Ammon's horn (tissue), 1 donor: ENCODE results near the gene LRRC36.
A peak's percentile ranks its signal among the peaks of the same experiment; 100 is the strongest.

ENCODE experiments used
- DNase-seq: peaks from one replicate; pipeline ENCODE4 v3.0.0-alpha.2; 2016; ENCODE audit warnings: low spot score

The LRRC36 gene, protein sequence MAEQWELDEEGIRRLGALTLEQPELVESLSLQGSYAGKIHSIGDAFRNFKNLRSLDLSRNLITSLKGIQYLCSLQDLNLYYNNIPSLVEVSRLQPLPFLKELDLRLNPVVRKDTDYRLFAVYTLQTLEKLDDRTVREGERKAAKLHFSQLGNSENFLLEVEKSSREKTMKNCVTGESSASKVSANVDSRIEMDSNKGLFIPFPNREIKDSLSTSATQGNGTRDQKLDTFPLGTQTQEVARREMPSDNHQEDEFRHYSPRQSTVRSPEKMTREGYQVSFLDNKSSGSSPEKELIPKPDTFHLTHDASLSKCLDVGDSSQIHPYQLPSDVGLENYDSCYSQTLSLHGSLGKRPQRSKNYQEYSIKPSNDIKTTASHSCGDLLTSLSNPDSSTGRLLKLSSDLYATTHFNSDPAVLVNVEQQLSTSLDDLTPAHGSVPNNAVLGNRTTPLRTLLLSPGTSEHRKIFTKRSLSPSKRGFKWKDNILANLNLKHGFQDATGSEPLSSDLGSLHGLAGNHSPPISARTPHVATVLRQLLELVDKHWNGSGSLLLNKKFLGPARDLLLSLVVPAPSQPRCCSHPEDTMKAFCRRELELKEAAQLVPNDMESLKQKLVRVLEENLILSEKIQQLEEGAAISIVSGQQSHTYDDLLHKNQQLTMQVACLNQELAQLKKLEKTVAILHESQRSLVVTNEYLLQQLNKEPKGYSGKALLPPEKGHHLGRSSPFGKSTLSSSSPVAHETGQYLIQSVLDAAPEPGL

DNA sequence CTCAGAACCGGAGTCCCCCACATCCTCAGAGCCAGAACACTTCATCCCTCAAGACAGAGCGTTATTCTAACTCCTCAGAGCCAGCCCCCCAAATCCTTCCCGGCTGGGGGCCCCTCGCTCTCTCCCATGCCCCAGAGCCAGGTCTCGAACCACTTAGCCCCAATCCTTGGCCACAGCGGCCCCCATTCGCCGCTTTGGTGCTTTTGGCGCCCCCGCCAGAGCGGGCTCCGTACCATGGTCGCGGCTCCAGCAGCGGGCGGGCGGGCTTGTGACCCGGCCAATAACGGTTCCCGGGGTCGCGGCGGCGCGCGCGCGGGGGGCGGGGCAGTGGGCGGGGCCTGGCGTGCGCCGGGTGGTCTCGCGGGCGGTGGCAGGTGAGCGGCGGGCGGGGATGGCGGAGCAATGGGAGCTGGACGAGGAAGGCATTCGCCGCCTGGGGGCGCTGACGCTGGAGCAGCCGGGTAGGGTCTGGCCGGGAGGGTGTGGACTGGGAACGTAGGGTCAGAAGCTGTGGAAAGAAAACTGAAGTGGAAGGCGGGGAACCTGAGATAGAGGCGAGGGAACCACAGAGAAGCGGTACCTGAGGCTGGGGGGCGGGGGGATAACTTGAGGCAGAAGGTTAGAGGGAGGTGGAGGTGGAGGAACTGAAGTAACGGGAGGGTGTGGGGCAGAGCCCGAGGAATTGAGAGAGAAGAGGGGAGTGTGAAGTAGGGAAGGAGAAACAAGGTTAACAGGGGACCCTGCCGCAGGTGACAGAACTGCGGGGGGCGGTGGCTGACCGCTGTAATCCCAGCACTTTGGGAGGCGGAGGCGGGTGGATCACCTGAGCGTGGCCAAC, at the start of gene LRRC36, which contains the start of gene KCTD19:
Gene LRRC36 (plus strand): TSS at position 344 of the 838 bp plus-strand sequence. CDS start 48 bp downstream, at position 392.
Gene KCTD19 (minus strand): TSS at position 270 of the 838 bp plus-strand sequence. CDS start 34 bp downstream, at position 236.
- no peak for DNase-seq

DNA sequence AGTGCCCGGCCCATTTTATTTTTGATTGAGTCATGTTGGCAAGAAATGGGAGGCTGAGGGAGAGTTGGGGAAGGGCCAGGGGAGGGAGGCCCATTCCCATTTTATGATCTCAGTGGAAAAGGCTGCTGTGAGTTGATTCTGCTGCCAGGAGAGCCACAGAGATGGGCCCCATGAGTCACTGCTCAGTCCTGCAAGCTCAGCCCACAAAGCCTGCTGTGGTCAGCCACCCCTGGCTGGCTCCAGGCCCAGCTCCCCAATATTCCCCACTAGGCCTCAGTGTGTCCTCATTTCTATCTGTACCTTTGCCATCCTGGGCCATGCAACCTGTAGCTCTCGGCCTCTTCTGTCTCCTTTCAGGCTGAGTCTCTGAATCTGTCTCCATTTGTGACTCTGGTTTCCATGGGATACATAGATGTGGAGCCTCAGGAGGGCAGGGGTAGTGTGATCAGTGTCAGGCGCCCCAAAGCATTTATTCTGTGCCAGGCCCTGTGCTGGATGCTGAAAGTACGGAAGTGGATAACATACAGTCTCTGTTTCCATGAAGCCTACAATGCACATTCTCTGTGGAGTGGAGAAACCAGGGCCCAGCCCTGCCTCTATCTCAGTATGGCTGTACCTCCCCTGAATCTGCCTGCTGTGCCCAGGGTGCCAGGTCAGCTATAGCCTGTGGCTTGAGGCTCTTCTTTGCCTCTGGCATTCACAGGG, 49.2 kb upstream of the LRRC36 start:
- no peak for DNase-seq

DNA sequence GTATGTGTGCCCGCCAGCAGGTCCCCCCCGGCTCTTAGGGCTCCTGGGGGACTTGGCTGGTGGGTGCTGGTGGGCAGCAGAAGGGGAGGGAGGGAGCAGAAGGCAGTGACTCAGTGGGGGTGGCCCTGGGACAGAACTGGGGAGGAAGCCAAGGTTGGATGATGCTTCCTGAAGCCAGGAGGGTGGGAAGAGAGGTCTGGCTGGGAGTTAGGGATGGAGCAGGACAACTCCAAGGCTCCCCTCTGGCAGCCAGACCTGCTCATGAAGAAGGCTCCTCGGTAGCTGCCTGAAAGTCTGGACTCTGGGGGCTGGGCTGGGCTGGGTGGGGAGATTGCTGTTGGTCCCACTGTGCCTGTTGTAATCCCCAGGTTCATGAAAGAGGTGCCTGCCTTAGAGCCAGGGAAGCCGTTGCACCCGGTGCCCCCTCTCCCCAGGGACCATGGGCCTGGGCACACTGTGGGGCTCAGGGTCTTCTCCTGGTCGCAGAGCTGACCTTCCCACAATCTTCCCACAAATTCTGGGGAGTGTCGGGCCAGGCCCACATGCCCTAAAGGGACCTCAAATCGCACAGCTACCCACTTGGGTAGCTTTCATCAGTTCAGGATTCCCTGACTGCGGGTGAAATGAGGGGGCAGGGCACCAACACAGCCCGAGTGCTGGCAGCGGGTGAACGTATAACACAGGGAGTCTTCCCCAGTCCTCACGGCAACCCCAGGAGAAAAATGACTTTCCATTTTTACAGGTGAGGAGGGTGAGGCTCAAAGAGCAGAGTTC, 48.4 kb upstream of the LRRC36 start:
- DNase-seq: no peak

DNA sequence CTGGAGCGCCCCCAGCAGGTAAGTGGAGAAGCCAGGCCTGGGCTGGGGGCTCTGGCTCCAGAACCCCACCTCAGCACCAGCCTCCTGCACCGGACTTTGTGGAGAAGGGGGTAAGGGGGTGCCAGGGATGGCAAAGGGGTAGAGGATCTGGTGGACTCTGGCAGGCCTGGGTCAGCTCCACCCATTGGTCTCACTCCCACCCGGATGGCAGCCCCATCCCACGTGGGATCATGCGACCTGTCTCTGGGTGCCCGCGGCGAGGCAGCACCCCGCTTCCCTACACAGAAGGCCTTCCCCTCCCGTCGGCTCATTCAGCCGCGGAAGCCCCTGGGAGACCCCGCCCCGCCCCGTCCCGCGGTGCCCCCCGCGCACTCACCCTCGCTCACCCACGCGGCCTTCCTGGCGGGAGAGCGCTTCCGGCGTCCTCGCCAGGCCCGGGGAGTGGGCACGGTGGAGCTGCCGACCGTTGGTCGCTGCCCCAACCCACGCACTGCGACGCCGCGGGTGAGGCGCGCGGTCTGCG, 47.8 kb upstream of the LRRC36 start:
- DNase-seq: peak; percentile 14

DNA sequence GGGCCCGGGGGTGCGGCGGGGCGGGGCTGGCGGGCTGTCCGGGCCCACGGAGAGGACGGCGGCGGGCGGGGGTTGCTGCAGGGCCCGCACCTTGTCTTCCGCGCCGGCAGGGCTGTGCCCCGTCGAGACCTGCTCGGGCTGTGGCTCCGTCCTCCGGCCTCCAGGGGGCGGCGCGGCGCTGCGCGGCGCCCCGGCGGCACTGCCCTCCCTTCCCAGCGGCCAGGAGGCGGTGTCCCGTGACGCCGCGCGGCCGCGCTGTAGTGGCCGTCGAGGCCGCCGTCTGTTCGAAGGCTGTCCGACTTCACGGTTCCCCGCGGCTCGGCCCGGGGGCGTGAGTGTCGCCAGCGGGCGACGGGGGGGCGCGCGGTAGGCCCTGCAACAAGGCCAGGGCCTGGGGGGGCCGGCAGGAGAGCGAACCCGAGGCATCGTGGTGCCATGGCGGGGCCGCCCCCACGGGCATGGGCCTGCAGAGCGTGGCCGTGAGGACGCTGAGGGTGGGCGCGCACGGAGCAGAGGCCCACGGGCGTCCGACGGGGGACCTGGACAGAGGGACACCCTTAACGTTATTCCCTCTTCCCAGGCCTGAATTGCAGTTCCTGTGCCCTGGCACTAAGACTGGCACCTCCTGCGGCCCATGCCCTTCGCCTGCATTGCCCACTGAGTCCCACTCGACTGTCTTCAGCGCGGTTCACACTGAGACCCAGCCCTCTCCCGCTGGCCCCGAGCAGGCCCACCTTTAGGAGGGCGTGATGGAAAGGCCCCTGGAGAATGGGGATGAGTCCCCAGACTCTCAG, 47.1 kb upstream of the LRRC36 start, which contains the start of gene PLEKHG4:
Gene PLEKHG4 (plus strand): TSS at position 237 of the 794 bp plus-strand sequence. CDS start 513 bp downstream, at position 750.
- peak; percentile 28 for DNase-seq

DNA sequence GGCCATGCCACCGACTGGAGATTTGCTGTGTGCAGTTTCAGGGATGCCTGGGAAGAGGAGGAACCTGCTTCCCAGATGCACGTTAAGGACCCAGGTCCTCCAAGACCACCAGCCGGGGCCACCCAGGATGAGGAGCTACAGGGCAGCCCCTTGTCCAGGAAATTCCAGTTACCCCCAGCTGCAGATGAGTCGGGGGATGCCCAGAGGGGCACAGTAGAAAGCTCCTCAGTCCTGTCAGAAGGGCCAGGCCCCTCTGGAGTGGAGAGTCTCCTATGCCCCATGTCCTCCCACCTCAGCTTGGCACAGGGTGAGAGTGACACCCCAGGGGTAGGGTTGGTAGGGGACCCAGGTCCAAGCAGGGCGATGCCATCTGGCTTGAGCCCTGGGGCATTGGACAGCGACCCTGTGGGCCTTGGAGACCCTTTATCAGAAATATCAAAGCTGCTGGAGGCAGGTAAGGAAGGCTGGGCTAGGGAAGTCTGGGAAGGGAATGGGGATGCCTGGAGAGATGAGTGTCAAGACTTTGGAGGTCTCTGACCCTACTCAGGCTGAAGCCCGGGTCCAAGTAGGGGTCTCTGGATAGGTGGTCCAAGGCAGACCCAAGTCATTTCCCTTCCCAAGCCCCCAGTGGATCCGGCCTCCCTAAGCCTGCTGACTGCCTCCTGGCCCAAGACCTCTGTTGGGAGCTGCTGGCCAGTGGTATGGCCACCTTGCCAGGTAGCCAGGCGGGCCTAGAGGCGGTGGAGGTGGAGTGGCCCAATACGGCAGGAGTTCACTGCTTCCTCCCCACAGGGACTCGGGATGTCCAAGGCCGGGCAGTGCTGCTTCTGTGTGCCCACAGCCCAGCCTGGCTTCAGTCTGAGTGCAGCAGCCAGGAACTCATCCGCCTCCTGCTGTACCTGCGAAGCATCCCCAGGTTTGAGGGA, 46.3 kb upstream of the LRRC36 start:
- DNase-seq: no peak

DNA sequence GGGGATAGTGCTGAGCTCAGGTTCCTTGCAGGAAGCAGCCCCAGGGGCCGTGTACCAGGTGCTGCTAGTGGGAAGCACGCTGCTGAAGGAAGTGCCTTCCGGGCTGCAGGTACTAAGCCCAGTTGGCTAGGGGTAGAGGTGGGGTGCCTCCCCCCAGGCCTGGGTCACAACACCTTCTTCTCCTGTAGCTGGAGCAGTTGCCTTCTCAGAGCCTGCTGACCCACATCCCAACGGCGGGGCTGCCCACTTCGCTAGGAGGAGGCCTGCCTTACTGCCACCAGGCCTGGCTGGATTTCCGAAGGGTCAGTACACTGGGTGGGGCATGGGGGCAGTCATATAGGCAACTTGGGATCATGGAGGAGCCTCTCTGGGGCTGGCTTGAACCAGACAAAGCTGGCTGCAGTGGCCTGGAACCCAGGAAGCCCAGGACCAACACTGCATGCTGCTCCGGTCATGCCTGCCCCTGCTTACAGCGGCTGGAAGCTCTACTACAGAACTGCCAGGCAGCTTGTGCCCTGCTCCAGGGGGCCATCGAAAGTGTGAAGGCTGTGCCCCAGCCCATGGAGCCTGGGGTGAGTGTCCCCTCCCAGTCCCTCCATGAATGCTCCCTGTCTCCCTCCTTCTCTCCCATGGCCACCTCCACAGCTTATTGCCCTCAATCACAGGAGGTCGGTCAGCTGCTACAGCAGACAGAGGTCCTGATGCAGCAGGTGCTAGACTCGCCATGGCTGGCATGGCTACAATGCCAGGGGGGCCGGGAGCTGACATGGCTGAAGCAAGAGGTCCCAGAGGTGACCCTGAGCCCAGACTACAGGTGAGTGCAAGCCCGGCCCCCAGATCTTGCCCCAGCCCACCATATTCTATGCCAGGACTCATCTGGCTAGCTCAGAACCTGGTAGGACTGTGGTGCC, 44.8 kb upstream of the LRRC36 start:
- no peak for DNase-seq

DNA sequence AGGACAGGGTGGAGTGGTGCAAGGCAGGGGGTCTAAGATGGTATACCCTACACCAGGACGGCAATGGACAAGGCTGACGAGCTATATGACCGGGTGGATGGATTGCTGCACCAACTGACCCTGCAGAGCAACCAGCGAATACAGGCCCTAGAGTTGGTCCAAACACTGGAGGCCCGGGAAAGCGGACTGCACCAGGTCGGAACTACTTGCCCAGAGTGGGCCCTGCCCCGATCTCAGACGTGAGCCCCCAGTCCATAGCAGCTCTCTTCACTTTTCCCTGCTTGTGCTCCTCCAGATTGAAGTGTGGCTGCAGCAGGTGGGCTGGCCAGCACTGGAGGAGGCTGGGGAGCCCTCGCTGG, 44.2 kb upstream of the LRRC36 start:
- no peak for DNase-seq

DNA sequence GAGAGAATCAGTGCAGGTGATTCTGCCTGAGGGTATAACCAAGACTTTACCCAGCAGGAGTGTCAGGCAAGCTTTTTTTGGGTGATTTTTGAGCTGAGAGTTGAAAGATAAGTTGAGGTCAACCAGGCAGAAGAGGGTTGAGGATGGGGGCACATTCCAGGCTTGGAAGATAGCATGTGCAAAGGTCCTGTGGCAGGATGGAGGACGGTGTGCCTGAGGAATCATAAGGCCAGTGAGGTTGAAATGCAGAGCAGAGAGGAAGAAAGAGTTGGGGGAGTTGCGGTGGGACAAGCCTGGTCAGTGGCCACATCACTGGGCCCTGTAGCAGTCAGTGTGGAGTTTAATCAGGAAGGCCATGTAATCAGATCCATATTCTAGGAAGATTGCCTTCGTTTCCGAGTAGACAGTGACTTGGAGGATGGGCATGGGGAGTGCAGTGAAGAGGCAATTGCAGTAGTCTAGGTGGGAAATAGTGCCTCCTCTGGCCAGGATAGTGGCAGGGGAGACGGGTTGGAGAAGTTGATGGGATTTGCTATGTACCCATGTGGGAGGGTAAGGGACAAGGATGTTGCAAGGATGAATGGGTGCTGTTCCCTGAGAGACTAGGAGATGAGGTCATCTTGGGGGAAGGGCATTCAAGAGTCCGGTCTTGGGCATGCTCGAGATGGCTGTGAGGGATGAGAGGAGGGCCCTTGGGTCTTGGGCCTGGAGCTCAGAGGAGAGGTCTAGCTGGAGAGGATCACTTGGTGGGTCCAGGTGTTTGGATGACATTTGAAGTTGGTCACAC, 43.4 kb upstream of the LRRC36 start:
- DNase-seq: no peak

DNA sequence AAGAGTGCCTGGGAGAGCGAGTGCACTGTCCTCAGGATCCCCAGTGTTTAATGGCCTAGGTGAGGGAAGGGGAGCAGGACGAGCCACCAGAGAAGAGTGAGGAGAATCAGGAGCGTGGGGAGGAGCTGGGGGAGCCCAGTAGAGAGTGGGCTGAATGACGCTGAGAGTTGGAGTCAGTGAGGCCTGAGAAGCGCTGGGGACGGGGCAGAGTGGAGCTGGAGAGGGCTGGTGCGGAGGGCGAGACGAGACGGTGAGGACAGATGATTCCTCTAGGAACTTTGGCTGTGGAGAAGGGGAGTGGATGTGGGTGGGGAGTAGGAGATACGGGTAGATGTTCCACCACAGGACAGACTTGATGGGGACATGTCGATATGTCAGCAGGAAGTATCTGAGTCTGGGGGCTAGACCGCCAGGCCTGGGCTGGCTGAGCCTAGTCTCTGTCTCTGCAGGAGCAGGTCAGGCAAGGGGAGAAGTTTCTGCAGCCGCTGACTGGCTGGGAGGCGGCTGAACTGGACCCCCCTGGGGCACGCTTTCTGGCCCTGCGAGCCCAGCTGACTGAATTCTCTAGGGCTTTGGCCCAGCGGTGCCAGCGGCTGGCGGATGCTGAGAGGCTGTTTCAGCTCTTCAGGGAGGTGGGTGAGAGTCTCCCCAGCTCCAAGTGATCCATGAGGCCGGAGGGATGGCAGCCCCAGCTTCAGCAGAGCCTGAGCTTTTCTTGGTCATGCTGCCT, 42.6 kb upstream of the LRRC36 start:
- no peak for DNase-seq

DNA sequence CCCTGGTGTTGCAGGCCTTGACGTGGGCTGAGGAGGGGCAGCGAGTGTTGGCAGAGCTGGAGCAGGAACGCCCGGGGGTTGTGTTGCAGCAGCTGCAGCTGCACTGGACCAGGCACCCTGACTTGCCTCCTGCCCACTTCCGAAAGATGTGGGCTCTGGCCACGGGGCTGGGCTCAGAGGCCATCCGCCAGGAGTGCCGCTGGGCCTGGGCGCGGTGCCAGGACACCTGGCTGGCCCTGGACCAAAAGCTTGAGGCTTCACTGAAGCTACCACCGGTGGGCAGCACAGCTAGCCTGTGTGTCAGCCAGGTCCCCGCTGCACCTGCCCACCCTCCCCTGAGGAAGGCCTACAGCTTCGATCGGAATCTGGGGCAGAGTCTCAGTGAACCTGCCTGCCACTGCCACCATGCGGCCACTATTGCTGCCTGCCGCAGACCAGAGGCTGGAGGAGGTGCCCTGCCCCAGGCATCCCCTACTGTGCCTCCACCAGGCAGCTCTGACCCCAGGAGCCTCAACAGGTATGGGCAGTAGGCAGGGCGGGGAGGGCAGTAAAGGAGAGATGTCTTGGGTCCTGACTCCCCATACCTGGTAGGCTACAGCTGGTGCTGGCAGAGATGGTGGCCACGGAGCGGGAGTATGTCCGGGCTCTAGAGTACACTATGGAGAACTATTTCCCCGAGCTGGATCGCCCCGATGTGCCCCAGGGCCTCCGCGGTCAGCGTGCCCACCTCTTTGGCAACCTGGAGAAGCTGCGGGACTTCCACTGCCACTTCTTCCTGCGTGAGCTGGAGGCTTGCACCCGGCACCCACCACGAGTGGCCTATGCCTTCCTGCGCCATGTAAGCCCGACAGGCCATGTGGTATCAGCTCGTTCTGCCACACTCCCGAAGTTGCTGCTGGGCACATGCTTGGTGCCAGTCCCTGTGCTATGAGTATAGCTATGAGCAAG, 41.6 kb upstream of the LRRC36 start:
- peak; percentile 52 for DNase-seq

DNA sequence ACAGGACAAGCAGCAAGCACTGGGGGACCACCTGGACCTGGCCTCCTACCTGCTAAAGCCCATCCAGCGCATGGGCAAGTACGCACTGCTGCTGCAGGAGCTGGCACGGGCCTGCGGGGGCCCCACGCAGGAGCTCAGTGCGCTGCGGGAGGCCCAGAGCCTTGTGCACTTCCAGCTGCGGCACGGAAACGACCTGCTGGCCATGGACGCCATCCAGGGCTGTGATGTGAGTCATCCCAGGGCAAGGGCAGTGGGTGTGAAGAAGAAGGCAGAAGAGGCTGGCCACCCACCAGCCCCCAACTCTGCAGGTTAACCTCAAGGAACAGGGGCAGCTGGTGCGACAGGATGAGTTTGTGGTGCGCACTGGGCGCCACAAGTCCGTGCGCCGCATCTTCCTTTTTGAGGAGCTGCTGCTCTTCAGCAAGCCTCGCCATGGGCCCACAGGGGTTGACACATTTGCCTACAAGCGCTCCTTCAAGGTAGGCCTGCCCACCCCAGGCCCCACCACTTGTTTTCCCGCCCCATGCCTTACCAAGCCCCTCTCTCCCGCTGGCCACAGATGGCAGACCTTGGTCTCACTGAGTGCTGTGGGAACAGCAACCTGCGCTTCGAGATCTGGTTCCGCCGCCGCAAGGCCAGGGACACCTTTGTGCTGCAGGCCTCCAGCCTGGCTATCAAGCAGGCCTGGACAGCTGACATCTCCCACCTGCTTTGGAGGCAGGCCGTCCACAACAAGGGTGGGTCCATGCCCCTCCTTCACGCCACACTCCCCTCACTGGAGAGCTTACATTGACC, 40.0 kb upstream of the LRRC36 start:
- no peak for DNase-seq

DNA sequence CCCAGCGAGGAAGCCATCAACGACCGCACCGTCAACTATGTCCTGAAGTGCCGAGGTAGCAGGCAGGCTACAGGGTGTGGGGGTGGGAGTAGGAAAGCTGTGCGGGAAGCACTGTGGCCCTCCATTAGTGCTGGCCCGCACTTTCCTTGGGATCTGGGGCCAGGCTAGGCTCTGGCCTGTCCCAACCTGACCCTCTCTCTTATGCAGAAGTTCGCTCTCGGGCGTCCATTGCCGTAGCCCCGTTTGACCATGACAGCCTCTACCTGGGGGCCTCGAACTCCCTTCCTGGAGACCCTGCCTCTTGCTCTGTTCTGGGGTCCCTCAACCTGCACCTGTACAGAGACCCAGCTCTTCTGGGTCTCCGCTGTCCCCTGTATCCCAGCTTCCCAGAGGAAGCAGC, 38.7 kb upstream of the LRRC36 start:
- no peak for DNase-seq

DNA sequence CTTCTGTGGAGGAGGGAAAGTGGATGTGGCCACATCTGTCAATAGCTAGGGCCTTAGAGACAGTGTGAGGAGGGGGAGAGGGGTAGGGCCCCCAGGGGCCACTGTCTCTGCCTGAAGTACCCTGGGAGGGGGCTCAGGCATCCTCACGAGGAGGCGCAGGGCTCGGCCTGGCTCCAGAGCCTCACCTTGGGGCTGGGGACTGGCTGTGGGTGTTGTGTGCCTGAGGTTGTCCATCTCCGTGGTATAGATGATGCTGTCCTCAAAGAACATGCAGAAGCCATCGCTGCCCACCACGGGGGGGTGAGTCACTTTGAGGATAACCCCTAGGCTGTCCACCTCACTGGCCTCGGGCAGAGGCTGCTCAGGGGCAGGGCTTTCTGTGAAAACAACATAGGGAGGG, 35.2 kb upstream of the LRRC36 start:
- no peak for DNase-seq
